Measurements from ENCODE around the gene PELI1.

Gene PELI1, protein sequence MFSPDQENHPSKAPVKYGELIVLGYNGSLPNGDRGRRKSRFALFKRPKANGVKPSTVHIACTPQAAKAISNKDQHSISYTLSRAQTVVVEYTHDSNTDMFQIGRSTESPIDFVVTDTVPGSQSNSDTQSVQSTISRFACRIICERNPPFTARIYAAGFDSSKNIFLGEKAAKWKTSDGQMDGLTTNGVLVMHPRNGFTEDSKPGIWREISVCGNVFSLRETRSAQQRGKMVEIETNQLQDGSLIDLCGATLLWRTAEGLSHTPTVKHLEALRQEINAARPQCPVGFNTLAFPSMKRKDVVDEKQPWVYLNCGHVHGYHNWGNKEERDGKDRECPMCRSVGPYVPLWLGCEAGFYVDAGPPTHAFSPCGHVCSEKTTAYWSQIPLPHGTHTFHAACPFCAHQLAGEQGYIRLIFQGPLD

DNA sequence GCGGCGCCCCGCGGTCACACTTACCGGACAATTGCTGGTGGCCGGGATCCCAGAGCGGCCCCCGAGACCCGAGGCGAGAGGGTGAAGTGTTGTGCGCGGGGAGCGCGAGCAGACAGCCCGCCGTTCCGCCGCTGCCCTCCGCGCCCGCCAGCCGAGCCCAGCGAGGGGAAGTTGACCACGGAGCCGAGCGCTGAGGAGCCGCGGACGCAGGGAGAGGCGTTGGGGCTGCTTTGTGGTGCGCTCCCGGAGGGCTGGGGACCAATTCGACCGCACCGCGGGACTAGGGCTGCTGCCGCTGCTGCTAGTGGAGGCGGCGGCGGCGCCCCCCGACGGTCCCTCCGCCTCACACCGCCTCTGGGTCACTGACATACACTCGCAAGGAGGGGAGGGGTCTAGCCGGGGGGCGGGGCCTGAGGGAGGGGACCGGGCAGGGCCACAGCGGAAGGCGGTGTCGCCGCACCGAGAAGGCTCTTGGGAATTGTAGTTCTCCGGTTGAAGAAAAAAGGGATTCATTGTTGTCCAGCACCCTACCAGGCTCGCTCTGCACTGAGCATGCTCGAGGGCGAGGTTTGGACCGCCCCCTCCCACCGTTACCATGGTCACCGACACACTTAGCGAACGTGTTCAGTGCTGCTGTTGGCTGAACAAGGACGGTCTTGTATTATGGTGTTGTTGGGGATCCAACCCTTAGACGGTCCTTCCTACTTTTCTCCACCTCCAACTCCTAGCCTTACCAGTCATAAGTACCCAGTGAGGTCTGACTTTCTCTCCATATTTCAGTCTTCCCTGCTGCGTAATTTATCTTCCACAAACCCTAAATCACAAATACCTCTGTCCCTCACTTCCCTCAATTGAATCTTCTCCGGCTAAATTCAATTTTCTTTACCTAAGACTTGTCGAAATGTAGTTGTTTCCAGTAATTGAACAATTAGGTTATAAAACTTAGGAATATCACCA, at the start of gene PELI1:
Gene PELI1 (minus strand): TSS at position 364 of the 957 bp plus-strand sequence. CDS start 36,110 bp downstream, outside the sequence.
- peak; percentile 98 for DNase-seq

DNA sequence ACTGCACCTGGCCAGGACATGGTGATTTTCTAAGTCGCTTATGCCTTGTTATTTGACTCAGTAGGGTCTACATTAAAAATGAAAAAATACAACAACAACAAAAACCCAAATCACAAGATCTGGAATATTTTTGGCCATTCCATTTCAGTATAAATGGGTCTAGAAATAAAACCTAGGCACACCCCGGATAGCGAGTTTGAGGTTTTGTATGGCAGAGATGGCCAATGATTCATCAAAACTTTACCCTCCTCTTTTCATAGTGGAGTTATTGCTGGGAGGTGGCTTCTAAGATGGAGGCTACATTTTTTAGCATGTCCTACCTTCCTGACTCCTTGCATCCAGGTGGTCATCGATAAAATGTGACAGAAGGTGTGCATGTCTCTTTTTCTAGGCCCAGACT, 49.3 kb upstream of the PELI1 start:
- DNase-seq = no peak

DNA sequence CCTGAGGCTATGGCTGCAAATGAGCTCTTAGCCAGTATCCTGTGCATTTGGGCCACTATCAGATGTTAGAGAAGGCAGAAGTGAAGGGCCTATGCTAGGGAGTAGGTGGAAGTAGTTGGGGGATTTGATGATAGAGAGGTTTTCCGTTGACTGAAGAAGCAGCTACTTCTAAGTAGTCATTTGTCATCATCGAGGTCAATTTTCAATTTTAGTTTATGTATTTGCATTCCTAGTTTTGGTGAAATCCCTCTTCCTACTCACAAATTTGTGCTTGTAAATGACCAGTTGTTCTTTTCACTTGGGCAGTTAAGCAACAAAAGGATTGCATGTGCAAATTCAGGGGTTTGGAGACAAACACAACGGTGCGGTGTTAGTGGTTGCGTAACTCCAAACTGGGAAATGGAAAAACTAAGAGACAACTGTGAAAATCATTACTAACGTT, 48.5 kb upstream of the PELI1 start:
- DNase-seq = no peak

DNA sequence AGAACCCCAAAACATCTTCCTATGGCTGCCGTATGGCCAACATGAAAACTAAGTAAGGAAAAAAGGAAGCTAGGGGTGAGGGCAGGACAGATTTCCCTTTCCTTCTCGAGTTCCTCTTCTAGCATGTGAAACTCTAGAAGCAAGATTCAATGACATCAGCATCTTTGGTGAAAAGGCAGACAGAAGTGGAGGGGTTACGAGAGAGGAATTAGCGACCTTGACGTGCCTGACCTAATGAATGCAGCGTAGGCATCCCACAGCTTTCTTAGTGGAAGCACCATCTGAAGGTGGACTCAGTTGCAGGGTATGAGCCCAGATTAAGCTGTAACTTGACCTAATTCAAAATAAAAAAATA, 47.9 kb upstream of the PELI1 start:
- no peak for DNase-seq

DNA sequence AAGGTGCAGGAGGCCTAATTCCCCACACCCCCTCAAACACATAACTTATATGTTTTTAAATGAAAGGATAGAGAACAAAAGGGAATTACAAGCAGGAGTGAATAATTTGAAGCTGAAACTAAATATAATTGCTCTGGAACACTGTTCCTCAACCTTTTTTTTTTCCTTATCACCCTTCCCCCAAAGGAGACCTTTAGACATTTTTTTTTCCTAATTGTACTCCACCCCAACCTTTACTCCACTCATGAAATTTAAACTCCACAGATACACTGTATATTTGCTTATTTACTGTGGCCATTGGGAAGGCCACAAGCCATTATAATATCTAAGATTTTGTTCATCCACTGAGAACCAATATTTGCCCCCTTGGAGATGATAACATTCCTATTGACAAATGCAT, 45.4 kb upstream of the PELI1 start:
- no peak for DNase-seq

DNA sequence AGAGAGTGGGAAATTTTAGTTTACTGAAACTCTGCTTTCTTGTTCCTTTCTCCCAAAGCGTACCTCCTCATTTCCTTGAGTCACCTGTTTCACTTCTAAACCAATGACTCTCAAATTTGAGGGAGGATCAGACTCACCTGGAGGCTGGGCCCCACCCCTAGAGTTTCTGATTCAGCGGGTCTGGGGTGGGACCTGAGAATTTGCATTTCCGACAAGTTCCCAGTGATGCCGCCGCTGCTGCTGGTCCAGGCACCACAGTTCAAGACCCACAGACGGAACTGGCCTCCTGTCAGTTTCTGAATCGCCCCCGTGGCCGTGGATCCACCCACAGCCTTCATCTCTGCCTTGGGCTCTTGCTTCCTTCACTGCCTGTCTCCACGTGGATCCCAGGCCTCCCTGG, 44.9 kb upstream of the PELI1 start:
- DNase-seq = no peak

DNA sequence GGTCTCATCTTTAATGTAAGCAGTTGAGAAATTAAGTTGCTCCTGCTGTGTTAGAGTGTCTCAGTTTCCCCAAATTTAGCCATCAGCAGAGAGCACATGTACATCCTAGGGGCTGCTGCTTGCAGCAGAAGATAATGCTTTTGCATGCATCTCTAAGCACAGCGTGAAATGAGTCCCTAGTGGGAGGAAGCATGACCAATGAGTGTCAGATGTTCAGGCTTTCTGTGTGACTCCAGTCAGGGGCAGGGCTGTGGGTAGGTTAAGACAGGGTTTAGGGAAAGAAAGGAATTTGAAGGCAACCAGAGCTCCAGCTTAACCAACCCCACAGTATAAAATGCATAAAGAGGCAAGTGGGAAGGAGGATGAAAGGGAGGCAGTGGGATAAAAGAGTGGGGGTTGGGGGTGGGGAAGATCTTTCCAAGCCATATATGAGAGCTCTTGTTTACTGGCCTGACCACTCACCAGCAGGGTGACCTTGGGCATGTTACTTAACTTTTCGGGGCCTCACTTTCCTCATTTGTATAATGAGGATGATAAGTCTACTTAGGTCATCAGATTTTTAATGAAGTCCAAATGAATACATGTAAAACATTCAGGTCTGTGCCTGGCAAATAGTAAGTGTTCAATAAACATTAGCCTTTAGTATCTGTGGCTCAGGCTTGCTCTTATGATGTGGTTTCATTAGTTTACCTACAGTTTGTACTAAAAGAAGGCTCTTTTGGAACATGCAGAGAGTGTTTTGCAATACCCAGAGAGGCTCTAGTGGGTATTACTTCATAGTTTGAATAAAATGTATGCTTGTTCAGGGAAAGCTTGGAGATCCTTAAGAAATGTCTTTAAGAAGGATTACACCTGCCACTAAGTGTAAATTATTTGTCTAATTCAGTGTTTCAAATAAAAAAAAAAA, 42.7 kb upstream of the PELI1 start:
- no peak for DNase-seq

DNA sequence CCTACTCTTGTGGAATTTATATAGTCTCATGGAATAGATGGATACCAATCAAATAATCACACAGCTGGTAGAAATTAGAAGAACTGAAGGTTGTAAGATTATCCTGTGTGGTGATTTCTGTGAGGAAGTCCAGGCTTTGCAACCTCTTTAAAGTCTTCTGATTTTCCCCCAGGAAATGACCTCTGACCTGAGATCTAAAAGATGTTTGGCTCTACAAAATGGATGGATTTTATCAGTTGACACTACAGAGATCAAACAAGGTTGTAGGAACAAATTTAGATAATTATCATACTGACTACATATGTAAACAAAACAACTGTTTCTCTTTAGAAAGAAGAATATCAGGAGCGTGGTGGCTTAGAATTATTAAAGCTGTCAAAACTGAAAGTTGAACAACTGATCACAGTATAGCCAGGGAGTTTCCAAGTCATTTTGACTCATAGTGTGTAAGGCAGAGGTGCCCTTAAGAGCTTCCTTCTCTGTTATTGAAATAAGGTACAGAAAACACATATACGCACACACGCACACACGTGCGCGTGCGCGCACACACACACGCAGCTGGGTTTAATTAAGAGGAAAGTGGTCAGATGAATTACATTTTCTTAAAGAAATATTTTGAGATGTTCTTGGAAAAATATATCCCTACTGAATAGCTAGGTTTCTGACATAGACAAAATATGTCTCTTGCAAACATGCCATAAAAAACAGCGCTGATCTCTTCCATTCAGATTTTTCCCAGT, 35.5 kb upstream of the PELI1 start:
- no peak for DNase-seq

DNA sequence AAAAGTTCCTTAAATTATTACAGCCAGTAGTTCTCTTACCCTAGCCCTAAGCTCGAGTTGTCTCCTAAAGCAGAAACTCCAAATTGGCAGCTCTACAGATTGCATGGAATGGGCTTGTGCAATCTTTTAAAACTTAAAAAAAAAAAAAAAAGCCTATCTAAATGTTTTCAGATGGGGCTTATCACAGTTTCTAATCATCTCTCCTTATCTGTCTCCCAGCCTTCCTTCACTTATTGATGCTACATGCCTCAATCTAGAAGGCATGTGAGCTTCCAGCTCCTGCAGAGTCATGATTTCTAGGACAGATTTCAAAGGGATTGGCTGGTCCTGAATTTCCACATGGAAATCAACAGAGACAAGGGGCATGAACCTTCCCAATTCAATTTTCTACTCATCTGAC, 33.1 kb upstream of the PELI1 start:
- no peak for DNase-seq

DNA sequence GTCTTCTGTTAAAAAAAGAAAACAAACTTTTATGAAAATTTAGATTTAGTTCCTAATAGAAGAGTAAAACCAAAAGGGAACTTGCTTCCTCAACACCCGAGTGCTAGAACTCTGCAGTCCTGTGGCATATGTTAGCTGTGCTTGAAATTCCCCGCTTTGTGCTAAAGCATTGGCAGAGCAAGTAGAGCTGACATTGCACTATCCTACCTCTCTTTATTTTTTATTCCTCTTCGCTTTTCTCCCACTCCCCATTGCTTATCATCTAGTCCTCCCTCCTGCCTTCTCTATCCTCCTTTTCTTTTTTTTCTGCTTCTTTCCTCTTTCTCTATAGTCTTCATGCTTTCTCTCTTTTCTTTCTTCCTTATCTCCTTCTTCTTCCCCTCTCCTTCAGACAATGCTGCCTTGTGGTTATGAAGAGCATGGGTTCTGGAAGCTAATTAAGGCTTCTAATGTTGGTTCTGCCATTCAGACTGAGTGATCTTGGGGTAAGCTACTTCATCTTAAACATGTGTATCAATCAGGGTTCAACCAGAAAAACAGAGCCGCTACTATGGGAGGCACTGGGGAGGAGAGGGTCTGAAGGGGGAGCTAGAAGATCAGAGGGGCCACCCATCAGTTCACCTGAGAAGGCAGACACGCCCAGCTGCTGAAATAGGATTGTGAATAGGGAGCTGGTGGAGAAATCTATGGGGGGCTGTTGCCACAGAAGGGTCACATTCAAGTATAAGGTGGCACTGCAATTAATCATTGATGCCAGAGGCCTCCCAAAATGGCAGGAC, 31.4 kb upstream of the PELI1 start:
- DNase-seq = no peak

DNA sequence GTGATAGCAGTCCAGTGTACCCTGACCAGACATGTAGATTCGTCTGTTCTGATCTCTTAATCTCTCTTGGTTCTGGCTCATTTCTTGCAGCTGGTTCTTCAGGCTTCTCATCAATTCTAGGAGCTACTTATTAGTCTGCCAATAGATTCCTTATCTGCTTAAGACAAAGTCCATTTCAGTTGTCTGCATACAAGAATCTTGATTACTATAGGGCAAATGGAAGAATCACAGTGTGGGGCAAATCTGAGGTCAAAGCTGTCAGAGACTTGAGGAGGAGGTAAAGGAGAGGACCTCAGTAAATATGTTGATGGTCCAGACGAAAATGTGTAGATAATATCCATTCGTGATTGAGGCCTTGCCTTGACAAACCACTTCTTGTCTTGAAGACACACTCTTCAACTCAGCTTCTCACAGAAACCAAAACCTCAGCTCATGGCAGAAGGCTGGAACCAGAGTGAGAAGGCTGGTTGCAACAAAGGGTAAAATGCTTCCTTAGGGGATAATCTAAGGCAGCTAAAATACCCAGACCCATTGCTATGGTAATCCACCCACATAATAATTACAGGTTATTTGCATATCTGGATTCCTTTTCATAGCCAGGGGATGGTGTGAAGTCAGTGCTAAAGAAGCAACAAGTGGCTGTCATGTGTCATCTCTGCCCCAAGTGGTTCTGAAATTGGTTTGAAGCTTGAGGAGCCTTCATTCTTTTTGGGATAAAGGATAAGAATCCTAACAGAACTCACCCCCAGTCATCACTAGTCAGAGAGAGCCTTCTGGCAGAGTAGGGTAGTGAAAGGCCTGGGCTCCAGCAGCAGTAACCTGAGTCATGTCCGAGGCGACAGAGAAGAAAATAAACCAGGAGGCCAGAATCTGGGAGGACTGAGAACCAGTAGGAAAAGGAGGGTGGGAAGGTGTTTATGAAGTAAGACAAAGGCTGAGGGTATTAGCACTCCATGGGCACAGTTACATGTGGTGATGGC, 29.2 kb upstream of the PELI1 start:
- no peak for DNase-seq

DNA sequence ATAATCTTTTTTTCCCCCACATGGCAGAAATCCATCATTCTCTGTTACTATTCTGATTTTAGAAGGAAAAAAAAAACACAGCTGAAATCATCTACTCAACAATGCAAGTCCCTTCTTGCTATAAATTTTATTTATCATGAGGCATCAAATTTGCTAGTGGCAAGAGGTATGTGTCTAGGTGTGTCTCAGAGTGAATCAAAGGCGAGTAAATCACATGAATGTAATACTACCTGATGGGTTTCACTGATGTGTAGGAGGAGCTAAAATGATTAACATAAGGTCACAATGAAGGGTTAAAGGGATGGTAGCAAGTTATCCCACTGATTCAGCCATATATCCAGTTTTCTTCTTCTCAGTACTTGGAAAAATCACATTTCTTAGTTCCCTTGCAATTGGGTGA, 24.5 kb upstream of the PELI1 start:
- DNase-seq = no peak

DNA sequence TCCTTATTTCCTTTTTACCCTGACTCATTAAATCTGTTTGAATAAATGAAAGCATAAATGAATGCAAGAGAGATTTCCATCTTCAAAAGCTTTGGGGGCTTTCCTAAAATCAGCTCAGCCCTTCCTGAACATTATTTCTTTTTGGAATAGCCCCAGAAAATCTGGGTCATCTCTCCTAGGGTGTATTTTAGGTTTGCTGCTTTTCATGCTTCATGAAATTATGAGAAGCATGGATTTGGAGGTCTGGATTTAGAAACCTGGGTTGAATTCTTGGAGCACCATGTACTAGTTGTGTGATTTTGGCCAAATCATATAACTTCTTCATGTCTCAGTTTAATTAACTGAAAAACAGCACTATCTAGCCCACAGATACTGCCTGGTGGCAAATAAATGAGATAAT, 24.0 kb upstream of the PELI1 start:
- DNase-seq = no peak

DNA sequence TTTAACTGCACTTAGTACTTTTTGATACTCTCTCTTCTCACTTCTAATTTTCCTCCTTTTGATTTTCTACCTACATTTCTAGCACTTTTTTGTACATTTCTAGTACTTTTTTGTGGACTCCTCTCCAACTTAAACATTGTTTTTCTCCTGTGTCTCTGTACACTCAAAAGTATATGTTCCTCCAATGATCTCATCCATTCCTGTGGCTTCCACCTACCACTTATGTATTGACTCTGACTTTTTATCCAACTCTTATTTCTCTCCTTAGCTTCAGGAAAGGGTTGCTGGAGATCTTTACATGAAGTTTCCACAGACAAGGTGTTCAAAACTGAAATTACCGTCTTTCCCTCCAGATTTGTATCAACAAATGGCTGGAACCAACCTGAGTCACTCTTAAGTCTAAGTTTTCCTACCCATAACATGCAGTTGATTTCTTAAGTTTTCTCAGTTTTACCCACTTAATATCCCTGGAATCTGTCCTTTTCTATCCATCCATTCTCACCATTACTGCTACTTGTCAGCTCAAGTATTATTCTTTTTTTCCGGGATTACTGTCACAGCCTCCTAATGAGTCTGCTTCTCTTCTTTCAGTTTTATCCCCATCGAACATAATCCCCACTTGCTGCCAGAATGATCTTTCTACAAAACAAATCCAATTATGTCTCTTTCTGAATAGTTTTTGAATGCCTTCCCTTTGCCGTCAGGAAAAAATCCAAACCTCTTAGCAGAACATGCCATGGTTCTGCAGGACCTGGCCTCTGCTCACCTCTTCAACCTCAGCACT, 22.6 kb upstream of the PELI1 start:
- DNase-seq = no peak

DNA sequence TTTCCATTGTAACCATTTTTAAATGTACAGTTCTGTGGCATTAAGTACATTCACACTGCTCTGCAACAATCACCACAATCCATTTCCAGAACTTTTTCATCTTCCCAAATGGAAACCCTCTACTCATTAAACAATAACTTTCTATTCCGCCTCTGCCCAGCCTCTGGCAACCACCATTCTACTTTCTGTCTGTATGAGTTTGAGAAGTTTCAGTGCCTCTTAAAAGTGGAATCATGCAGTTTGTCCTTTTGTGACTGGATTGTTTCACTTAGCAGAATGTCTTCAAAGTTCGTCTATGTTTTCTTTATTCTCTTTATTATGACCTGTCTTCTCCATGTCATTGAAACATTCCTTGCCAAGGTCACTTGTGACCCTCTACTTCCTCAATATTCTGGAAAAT, 22.0 kb upstream of the PELI1 start:
- DNase-seq = no peak

DNA sequence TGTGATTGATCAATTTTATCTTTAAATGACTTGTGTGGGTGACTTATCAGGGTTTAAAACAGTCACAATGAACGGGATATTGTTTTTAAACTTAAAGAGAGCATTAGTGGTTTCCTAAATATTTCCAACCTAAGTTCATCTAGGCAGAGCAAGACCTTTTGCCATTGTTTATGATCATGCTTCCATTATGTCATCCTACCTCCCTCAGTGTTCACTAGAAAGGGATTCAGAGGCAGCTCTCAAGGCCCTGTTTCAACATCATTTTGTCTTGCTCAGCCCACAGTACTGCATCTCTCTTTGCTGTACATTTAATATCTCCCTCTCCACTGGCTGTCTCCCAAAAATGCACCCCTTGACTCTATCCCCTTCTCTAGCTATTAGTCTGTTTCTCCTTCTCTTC, 21.5 kb upstream of the PELI1 start:
- no peak for DNase-seq

DNA sequence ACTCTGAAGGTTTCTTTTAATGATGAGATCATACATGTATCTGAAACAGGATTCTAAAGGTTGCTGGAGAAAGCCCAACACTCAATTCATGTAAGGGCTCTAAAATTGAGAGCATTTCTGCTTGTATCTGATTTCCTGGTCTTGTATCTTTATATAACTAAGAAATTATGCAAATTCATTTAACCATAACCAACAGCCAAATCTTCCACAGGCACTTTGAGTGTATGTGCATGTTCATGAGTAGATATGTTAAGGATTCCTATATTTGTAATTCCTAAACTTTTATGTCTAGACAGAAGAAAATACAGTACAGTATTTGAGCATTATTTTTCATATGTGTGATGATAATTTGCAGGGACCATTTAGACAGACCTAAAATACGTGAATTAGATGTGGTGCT, 20.4 kb upstream of the PELI1 start:
- no peak for DNase-seq

DNA sequence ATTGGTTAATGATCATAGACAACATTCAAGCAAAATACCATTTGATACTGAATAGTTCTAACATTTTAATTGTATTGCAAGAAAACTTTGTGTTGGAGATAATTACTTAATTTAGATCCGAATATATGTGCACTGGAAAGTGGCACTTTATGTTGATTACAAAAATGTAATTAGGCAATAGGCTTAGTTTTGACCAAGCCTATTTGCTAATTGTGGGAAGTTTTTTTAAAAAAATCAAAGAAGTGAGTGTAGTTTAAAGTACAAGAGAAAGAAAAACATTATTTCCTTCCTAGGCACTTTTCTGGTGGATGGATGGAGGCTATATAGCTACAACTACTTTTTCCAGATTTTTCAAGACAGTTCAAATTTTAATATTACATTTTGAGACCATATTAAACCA, 18.3 kb upstream of the PELI1 start:
- no peak for DNase-seq

DNA sequence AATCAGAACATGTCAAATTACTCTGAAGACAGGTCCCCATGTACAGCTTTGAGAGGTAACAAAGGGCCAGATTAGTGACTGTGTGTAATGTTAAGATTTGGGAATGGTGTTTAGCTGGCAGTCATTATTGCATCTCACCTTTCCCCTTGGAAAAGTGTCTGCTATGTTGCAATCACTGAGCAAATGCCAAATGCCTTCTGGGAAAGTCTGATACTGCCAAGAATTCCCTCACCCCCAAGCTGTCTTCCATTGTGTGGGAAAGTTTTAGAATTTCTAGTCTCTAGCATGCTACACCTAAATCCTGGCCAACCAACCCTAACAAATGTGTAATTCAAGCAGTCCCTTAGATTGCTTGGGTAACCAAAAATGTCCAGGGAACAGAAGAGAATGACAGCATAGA, 13.6 kb upstream of the PELI1 start:
- no peak for DNase-seq

Measured in NCI-H146 (cell line).